Measurements from ENCODE around the gene SAMD5.

DNA sequence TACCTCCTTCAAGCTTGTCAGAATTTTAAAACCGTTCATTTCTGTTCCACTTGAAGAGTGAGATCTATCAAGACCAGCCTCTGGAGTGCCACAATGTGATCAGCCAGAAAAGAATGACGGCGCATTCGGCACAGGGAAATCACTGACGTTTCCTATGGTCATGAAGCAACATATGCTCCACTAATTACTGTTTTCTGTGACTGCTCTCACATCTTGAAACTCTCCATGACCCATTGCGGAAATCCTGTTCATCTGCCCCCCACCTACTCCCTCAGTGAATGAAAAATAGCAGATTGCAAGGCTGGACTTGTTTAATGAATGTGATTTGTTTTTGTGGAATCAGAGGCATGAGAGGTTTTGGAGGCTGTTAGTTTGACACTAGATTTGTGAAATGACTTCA is 53.2 kb downstream of the SAMD5 start:
- TF ChIP-seq CTCF (IDR thresholded peaks at IDR 0.05) (no peak), ZFX (IDR thresholded peaks at IDR 0.05; ENCODE audit: borderline replicate concordance) (no peak)
